ENCODE results near the gene VARS2. TPM values are rescaled to one million over a fixed set of nuclear protein-coding genes. Genes with fewer than 3 reads are reported as not detected.

VARS2 gene
- total RNA-seq, 1 donor from 2014 or later: 79.4 TPM

GRCh38 chr6:30957716-30958115 is 43.7 kb downstream of the VARS2 start:
- no peak for DNase-seq (ENCODE audit: extremely low spot score, unreplicated experiment)
- Mint-ChIP-seq H3K9me3 (no peaks in the 10 kb centered on the region), H3K36me3 (no peaks in the 10 kb centered on the region), H3K4me1 (ENCODE audit: unreplicated experiment) (peaks cover 10% of the 10 kb centered on the region), H3K4me3 (no peak overlapping the region), H3K27me3 (peaks cover 54% of the 10 kb centered on the region), H3K27ac (no peak overlapping the region)
- TF ChIP-seq CTCF (conservative IDR thresholded peaks at IDR 0.05): no peak

DNA sequence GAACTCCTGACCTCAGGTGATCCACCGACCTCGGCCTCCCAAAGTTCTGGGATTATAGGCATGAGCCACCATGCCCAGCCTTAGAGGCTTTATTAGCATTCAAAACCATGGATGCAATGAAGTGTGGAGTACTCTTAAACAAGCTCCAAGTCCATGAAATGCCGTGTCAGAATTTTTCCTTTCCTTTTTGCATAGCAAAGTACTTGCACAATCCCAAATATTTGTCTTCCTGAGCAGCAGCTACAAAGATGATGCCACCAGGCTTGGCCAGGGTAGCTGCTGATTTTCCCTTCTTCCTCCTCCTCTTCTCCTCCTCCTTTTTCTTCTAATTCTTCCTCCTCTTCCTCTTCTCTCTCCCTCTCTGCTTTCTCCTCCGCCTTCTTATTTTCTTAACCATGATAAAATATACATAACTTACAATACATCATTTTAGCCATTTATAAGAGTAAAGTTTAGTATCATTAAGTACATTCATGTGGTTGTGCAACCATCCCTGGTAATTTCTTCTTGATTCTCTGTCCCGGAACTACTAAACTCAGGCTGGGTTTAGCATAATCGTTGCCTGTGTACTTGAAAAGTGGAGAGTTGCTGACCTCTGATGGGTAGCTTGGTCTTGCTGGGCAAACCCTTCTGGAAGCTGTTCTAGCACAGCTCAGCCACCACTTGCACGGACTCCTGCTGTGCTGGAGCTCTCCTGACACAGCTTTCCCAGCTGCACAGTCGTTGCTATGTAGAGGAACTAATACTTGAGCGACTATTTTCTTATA is 47.1 kb downstream of the VARS2 start:
- peaks cover 5% of the 10 kb centered on the region for H3K4me1 Mint-ChIP-seq (ENCODE audit: unreplicated experiment)
- no peak for DNase-seq (ENCODE audit: extremely low spot score, unreplicated experiment)
- peaks cover 39% of the 10 kb centered on the region for H3K27me3 Mint-ChIP-seq
- H3K36me3 Mint-ChIP-seq: no peaks in the 10 kb centered on the region
- TF ChIP-seq CTCF (conservative IDR thresholded peaks at IDR 0.05): no peak
- no peak overlapping the region for H3K27ac Mint-ChIP-seq
- no peak overlapping the region for H3K4me3 Mint-ChIP-seq
- H3K9me3 Mint-ChIP-seq: no peaks in the 10 kb centered on the region

DNA sequence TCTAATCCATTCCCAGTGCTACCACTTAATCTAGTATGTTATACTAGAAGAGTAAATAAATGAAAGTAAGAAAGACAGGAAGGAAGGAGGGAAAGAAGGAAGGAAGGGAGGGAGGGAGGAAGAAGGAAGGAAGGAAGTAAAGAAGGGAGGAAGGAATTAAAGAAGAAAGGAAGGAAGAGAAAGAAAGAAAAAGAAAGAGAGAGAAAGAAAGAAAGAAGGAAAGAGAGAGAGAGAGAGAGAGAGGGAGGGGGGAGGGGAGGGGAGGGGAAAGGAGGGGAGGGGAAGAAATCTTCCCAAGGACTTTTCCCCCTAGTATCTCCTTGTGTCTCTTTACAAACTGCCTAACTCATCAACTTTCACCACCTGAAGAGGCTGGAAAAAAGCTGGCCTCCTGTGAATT is 48.7 kb downstream of the VARS2 start:
- no peaks in the 10 kb centered on the region for H3K9me3 Mint-ChIP-seq

DNA sequence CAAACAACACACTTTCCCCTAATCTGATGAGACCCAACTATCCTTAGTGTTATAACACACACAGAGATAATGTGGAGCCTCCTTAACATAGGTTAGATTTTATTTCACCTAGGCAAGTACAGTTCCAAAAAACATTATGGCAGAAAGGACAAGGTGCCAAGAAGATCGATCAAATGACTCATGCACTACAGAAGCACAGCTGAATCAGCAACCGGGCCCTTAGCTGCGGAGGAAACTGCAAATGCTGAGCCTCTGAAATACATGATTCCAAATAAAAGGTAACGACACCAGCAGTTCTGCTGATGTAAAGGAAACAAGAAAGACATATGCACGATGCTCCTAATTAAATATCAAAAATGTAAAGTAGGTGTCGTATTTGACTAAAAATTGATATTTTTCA is 49.6 kb downstream of the VARS2 start:
- TF ChIP-seq CTCF (conservative IDR thresholded peaks at IDR 0.05): no peak
- Mint-ChIP-seq H3K4me1 (ENCODE audit: unreplicated experiment) (no peaks in the 10 kb centered on the region), H3K4me3 (no peak overlapping the region), H3K36me3 (no peaks in the 10 kb centered on the region), H3K9me3 (no peaks in the 10 kb centered on the region), H3K27ac (no peak overlapping the region), H3K27me3 (peaks cover 22% of the 10 kb centered on the region)
- DNase-seq (ENCODE audit: extremely low spot score, unreplicated experiment): no peak

More for the DNA sequence above, 48.7 kb downstream of the VARS2 start:
- H3K4me3 Mint-ChIP-seq: no peak overlapping the region
- H3K4me1 Mint-ChIP-seq (ENCODE audit: unreplicated experiment): no peaks in the 10 kb centered on the region
- no peak overlapping the region for H3K27ac Mint-ChIP-seq
- TF ChIP-seq CTCF (conservative IDR thresholded peaks at IDR 0.05): no peak
- DNase-seq (ENCODE audit: extremely low spot score, unreplicated experiment): no peak
- H3K36me3 Mint-ChIP-seq: no peaks in the 10 kb centered on the region
- H3K27me3 Mint-ChIP-seq: peaks cover 26% of the 10 kb centered on the region

DNA sequence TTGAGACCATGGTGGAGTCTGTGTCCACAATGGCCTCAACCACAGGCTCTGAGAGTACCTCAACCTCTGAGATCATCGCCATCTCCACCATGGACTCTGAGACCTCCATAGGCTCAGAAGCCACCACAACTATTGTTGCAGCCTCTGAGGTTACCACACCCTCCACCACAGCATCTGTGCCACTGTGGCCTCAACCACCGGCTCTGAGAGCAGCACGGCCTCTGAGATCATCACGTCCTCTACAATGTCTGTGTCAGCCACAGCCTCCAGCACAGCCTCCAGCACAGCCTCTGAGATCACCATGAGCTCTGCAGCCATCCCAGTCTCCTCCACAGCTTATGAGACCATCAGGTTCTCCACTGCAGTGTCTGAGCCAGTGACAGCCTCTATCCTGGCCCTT is 50.0 kb downstream of the VARS2 start:
- no peak for TF ChIP-seq CTCF (conservative IDR thresholded peaks at IDR 0.05)
- no peaks in the 10 kb centered on the region for H3K4me1 Mint-ChIP-seq (ENCODE audit: unreplicated experiment)

More for the DNA sequence above, 50.0 kb downstream of the VARS2 start:
- no peak overlapping the region for H3K4me3 Mint-ChIP-seq
- H3K36me3 Mint-ChIP-seq: no peaks in the 10 kb centered on the region
- no peak for DNase-seq (ENCODE audit: extremely low spot score, unreplicated experiment)
- H3K9me3 Mint-ChIP-seq: no peaks in the 10 kb centered on the region
- no peak overlapping the region for H3K27ac Mint-ChIP-seq
- peaks cover 22% of the 10 kb centered on the region for H3K27me3 Mint-ChIP-seq
